ENCODE data around the gene PDE9A.

- TF ChIP-seq CTCF (IDR thresholded peaks at IDR 0.05): no peak
- no peak for TF ChIP-seq MAX (CRISPR knock-in tag; IDR thresholded peaks at IDR 0.05)
Measured at GRCh38 chr21:42760951-42761751, 107.7 kb downstream of the PDE9A start.

Data from WTC11 (cell line).